Osteoblast (primary cell): ENCODE data around the gene SAMD8. TPM values are rescaled to one million over a fixed set of nuclear protein-coding genes. Genes with fewer than 3 reads are reported as not detected.
A peak's percentile ranks its signal among the peaks of the same experiment; 100 is the strongest.

Experiments
- DNase-seq: peaks from one replicate; pipeline ENCODE4 v3.0.0; 2011; ENCODE audit warnings: low spot score, mixed read lengths; ENCODE audit not compliant: insufficient read length; ENCODE audit errors: missing footprints
- H2AFZ ChIP-seq: 2 replicates; pipeline ENCODE4 v1.6.0; 2011; ENCODE audit warnings: mild to moderate bottlenecking, low read length
- H3K27ac ChIP-seq: 2 replicates; pipeline ENCODE4 v1.5.1; 2011; ENCODE audit warnings: mild to moderate bottlenecking, low read depth, low read length, moderate library complexity
- H3K27me3 ChIP-seq: 2 replicates; pipeline ENCODE4 v1.6.0; 2012; ENCODE audit warnings: mild to moderate bottlenecking, control low read depth, inconsistent platforms, low read length, moderate library complexity; ENCODE audit not compliant: insufficient read depth
- H3K36me3 ChIP-seq: 2 replicates; pipeline ENCODE4 v1.5.1; 2011; ENCODE audit warnings: mild to moderate bottlenecking, low read length, control low read depth, moderate library complexity; ENCODE audit not compliant: insufficient read depth
- H3K4me1 ChIP-seq: 2 replicates; pipeline ENCODE4 v1.5.1; 2011; ENCODE audit warnings: mild to moderate bottlenecking, low read length, control low read depth, moderate library complexity; ENCODE audit not compliant: insufficient read depth
- H3K4me2 ChIP-seq: 2 replicates; pipeline ENCODE4 v1.6.0; 2011; ENCODE audit warnings: mild to moderate bottlenecking, low read length; ENCODE audit not compliant: insufficient read depth
- H3K4me3 ChIP-seq: fragments of 200-600 bp; sonication (generic); 3 replicates; pipeline ENCODE4 v1.5.1; 2012; ENCODE audit warnings: mild to moderate bottlenecking, low read length, inconsistent platforms; ENCODE audit not compliant: insufficient read depth
- H3K79me2 ChIP-seq: 2 replicates; pipeline ENCODE4 v1.6.0; 2012; ENCODE audit warnings: mild to moderate bottlenecking, low read length, control low read depth, inconsistent platforms; ENCODE audit not compliant: insufficient read depth
- H3K9me3 ChIP-seq: 2 replicates; pipeline ENCODE4 v1.5.1; 2011; ENCODE audit warnings: low read depth, low read length, control low read depth
- H4K20me1 ChIP-seq: 2 replicates; pipeline ENCODE4 v1.6.0; 2012; ENCODE audit warnings: mild to moderate bottlenecking, low read length, control low read depth; ENCODE audit not compliant: insufficient read depth
- total RNA-seq: library from RNA; depleted of rRNA; stranded (reverse); fragments of >200 nt; gene quantifications from 2 replicates; pipeline ENCODE4 v1.2.3, GENCODE V29; 2012
- TF ChIP-seq, protein P1 (sequence below): IDR thresholded peaks from 2 replicates; pipeline ENCODE4 v1.5.1; 2011; ENCODE audit warnings: mild to moderate bottlenecking, low read depth, low read length, moderate library complexity; ENCODE audit errors: extremely low read depth

SAMD8 gene
- total RNA-seq, 1 donor: 31.5 TPM

DNA sequence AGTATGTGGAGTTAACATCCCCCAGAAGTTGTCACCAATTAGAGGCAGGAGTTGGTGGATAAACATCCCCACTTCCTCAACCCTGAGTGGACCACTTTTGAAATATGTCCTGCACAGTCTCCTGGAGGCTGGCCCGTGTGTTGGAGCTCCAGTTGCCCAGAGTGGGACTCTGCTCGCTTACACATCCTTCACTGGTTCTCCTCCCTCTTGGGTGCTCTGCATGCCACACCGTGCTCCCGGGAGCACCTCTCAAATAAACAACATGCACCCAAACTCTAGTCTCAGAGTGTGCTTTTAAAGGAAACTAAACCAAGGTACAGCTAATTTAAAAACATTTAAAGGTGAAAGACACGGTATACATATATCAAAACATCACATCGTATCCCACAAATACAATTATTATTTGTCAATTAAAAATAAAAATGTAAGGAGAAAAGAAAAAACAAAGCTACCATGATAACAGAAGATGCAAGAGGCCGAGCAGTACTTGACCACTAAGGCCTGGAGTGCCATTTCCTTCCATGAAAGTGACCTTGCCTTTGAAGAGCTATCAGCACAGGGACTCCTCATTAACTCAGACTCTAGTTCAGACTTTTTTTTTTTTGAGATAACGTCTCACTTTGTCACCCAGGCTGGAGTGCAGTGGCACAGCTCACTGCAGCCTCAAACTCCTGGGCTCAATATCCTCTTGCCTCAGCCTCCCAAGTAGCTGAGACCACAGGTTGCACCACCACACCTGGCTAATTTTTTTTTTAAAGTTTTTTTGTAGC is 47.8 kb upstream of the SAMD8 start:
- Histone ChIP-seq H3K27me3 (no peaks in the 10 kb centered on the region), H3K9me3 (no peaks in the 10 kb centered on the region), H2AFZ (no peak overlapping the region), H3K4me1 (no peaks in the 10 kb centered on the region), H3K36me3 (no peaks in the 10 kb centered on the region), H3K79me2 (no peaks in the 10 kb centered on the region), H3K4me2 (no peak overlapping the region), H3K4me3 (no peak overlapping the region), H3K27ac (no peak overlapping the region), H4K20me1 (no peaks in the 10 kb centered on the region)
- TF ChIP-seq, protein P1, sequence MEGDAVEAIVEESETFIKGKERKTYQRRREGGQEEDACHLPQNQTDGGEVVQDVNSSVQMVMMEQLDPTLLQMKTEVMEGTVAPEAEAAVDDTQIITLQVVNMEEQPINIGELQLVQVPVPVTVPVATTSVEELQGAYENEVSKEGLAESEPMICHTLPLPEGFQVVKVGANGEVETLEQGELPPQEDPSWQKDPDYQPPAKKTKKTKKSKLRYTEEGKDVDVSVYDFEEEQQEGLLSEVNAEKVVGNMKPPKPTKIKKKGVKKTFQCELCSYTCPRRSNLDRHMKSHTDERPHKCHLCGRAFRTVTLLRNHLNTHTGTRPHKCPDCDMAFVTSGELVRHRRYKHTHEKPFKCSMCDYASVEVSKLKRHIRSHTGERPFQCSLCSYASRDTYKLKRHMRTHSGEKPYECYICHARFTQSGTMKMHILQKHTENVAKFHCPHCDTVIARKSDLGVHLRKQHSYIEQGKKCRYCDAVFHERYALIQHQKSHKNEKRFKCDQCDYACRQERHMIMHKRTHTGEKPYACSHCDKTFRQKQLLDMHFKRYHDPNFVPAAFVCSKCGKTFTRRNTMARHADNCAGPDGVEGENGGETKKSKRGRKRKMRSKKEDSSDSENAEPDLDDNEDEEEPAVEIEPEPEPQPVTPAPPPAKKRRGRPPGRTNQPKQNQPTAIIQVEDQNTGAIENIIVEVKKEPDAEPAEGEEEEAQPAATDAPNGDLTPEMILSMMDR: no peak
- DNase-seq: no peak

DNA sequence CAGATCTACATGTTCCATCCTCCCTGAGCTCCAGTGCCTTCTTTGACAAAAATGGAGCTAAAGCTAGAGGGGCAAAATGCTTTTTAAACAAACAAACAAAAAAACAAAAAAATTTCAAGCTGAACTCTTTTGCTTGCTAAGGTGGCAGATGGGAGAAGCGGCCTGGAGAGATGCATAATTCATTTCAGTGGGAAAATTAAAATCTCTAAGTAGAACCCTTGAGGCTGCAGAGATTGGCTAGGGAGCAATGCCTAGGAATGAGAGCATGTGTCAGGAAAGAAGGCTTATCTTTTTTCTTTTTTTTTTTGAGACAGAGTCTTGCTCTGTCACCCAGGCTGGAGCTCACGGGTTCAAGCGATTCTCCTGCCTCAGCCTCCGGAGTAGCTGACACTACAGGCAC is 46.4 kb upstream of the SAMD8 start:
- TF ChIP-seq, protein P1: no peak
- H3K9me3 ChIP-seq: no peaks in the 10 kb centered on the region
- H3K27me3 ChIP-seq: no peaks in the 10 kb centered on the region
- H3K4me1 ChIP-seq: no peaks in the 10 kb centered on the region
- H3K4me2 ChIP-seq: no peak overlapping the region
- H3K4me3 ChIP-seq: no peak overlapping the region
- no peaks in the 10 kb centered on the region for H3K79me2 ChIP-seq
- H3K27ac ChIP-seq: no peak overlapping the region
- no peaks in the 10 kb centered on the region for H3K36me3 ChIP-seq
- peak overlapping the region; percentile 78 for H2AFZ ChIP-seq
- DNase-seq: no peak
- H4K20me1 ChIP-seq: no peaks in the 10 kb centered on the region

DNA sequence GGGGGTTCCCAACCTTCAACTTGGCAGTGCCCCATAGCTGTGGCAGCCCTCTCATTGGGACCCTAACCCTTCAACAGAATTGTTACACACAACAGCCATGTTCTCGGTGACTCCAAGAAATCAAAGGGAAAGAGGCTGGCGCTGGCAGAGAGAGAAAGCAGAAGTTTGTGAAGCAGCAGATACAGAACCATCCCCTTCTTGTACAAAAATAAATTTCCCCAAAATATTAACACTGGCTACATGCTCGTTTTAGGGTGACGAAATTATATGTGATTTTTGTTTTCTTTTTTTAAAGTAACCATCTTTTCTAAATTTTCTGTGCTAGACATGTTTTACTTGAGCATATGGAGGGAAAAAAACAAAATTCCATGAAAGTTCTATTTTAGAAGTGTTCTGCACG is 45.2 kb upstream of the SAMD8 start:
- no peaks in the 10 kb centered on the region for H3K36me3 ChIP-seq
- H3K4me3 ChIP-seq: no peak overlapping the region
- no peaks in the 10 kb centered on the region for H3K9me3 ChIP-seq
- H3K79me2 ChIP-seq: no peaks in the 10 kb centered on the region
- no peak overlapping the region for H3K27ac ChIP-seq
- H3K27me3 ChIP-seq: no peaks in the 10 kb centered on the region
- DNase-seq: no peak
- H3K4me2 ChIP-seq: no peak overlapping the region
- H4K20me1 ChIP-seq: no peaks in the 10 kb centered on the region
- H3K4me1 ChIP-seq: no peaks in the 10 kb centered on the region
- H2AFZ ChIP-seq: no peak overlapping the region
- TF ChIP-seq, protein P1: no peak

DNA sequence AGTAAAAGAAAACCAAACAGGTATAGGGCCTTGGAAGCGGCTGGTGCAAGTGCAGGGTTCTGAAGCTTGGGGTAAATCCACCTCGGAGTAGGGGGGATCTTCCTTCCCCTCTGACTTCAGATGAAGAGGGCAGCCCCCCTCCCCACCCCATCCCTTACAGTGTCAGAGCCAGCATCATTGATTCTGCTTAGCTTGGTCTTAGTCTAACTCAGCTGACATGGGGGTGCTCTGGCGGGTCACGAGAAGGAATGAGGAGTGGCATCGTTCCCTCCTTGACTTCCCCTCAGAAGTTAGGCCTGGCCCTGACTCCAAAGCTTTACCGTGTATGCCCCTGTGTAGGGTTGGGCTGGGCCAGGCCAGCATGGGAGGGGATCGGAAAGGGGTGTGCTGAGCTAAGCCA is 44.2 kb upstream of the SAMD8 start:
- Histone ChIP-seq H3K27me3 (no peaks in the 10 kb centered on the region), H3K36me3 (no peaks in the 10 kb centered on the region), H3K79me2 (no peaks in the 10 kb centered on the region), H3K27ac (no peak overlapping the region), H3K4me1 (no peaks in the 10 kb centered on the region), H3K4me3 (no peak overlapping the region), H4K20me1 (no peaks in the 10 kb centered on the region), H2AFZ (no peak overlapping the region), H3K4me2 (no peak overlapping the region), H3K9me3 (no peaks in the 10 kb centered on the region)
- DNase-seq: no peak
- TF ChIP-seq, protein P1: no peak
